ENCODE results near the gene PDE7B.
"Not testable (repeated sequence)": the region's sequence is repeated elsewhere in the genome, so short reads cannot be mapped to it uniquely, and the experiment has no call there.

PDE7B gene

GRCh38 chr6:136191606-136192312, 340.3 kb downstream of the PDE7B start:
- DNase-seq (ENCODE audit: low read depth), result no peak

- no peak for DNase-seq (ENCODE audit: low read depth)
Measured at GRCh38 chr6:136192902-136193301, 341.4 kb downstream of the PDE7B start.

GRCh38 chr6:136201732-136202131, 350.2 kb downstream of the PDE7B start:
- DNase-seq (ENCODE audit: low read depth), result no peak

GRCh38 chr6:136208783-136209182, 357.3 kb downstream of the PDE7B start:
- no peak for DNase-seq (ENCODE audit: low read depth)

- DNase-seq (ENCODE audit: low read depth), result no peak
Measured at GRCh38 chr6:136209496-136209895, 358.0 kb downstream of the PDE7B start.

- DNase-seq (ENCODE audit: low read depth), result no peak
Measured at GRCh38 chr6:136210398-136211165, 359.1 kb downstream of the PDE7B start.

- DNase-seq (ENCODE audit: low read depth), result no peak
Measured at GRCh38 chr6:136212608-136213007, 361.1 kb downstream of the PDE7B start.

GRCh38 chr6:136213012-136213539, 361.6 kb downstream of the PDE7B start:
- no peak for DNase-seq (ENCODE audit: low read depth)

- no peak for DNase-seq (ENCODE audit: low read depth)
Measured at GRCh38 chr6:136213853-136214252, 362.4 kb downstream of the PDE7B start.

GRCh38 chr6:136216503-136217401, 365.3 kb downstream of the PDE7B start:
- DNase-seq (ENCODE audit: low read depth), result no peak

- not testable (repeated sequence) for DNase-seq (ENCODE audit: low read depth)
Measured at GRCh38 chr6:136224974-136225373, 373.5 kb downstream of the PDE7B start.

- no peak for DNase-seq (ENCODE audit: low read depth)
Measured at GRCh38 chr6:136225496-136225895, 374.0 kb downstream of the PDE7B start.

- no peak for DNase-seq (ENCODE audit: low read depth)
Measured at GRCh38 chr6:136226027-136226673, 374.6 kb downstream of the PDE7B start.

- DNase-seq (ENCODE audit: low read depth), result no peak
Measured at GRCh38 chr6:136226674-136227377, 375.3 kb downstream of the PDE7B start.

- no peak for DNase-seq (ENCODE audit: low read depth)
Measured at GRCh38 chr6:136228814-136229213, 377.3 kb downstream of the PDE7B start.

GRCh38 chr6:136230219-136230853, 378.8 kb downstream of the PDE7B start:
- DNase-seq (ENCODE audit: low read depth), result no peak

GRCh38 chr6:136232701-136233100, 381.2 kb downstream of the PDE7B start:
- no peak for DNase-seq (ENCODE audit: low read depth)

GRCh38 chr6:136235233-136235564, 383.7 kb downstream of the PDE7B start:
- DNase-seq (ENCODE audit: low read depth), result no peak

- DNase-seq (ENCODE audit: low read depth), result no peak
Measured at GRCh38 chr6:136236466-136237293, 385.2 kb downstream of the PDE7B start.
